Activated effector memory CD4-positive, alpha-beta T cell treated with anti-CD3 and anti-CD28 coated beads, Interleukin-2, amount 50 U/mL, for 16 hours (primary cell): ENCODE measurements around the gene WDR26.
"Not testable (repeated sequence)": the region's sequence is repeated elsewhere in the genome, so short reads cannot be mapped to it uniquely, and the experiment has no call there.

Source experiments
- DNase-seq: peaks from one replicate; pipeline ENCODE4 v3.0.0-alpha.2; 2020

The WDR26 gene

GRCh38 chr1:224392411-224393249, 42.0 kb downstream of the WDR26 start:
- no peak for DNase-seq

DNA sequence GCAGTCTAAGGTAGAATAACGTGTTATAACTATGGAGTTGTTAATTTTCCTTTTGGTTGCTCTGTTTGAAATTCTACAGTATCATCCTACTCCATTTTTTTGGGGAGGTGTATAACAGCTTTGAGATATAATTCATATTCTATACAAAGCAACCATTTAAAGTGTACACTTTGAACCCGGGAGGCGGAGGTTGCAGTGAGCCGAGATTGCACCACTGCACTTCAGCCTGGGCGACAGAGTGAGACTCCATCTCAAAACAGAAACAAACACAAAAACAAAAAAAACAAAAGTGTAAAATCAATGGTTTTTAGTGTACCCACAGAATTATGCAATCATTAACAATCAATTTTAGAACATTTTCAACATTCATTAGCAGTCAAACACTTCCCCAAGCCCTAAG, 44.1 kb downstream of the WDR26 start:
- no peak for DNase-seq

DNA sequence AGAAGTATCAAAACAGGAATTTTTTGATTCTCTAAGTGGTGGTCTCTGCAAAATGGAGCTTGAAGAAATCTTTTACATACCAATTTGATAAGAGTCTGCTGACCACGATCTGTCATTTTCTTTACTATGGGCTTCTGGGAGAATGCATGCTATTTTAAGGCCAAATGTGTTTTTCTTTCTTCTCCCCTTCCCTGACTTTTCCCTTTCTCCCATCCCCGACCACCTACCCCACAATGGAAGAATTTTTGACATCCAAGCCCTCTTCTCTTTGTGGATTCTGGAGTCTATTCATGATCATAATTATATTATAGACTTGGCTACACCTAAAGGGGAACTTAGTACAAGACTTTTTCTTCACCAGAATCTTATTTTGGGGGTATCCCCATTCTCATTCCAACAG, 46.7 kb downstream of the WDR26 start:
- DNase-seq = no peak

GRCh38 chr1:224387302-224387912, 47.2 kb downstream of the WDR26 start:
- DNase-seq = no peak

GRCh38 chr1:224383218-224383617, 51.4 kb downstream of the WDR26 start:
- DNase-seq = no peak

GRCh38 chr1:224381880-224382548, 52.6 kb downstream of the WDR26 start:
- no peak for DNase-seq

GRCh38 chr1:224380003-224380402, 54.6 kb downstream of the WDR26 start:
- peak; percentile 79 for DNase-seq

- no peak for DNase-seq
These were observed 55.6 kb downstream of the WDR26 start for GRCh38 chr1:224378855-224379631.

- DNase-seq = no peak
These were observed 57.0 kb downstream of the WDR26 start for GRCh38 chr1:224377676-224378006.

DNA sequence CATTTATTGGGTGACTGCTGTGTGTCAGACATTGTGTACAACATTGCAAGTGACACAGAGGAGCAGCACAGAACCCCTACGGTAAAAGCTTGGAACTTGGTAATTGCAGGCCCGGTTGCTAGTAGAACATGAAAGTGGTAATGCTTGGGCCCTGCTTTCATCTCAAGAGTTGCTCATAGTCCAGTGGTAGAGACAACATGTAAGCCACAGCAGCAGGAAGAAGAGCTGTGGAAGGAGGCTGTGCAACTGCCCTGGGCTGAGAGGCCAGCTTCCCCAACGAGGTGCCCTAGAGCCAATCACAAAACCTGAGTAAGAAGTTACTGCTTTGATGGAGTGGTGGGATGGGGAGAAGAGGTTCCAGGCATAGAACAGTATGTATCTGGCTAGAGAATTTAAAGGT, 59.5 kb downstream of the WDR26 start:
- DNase-seq = no peak

DNA sequence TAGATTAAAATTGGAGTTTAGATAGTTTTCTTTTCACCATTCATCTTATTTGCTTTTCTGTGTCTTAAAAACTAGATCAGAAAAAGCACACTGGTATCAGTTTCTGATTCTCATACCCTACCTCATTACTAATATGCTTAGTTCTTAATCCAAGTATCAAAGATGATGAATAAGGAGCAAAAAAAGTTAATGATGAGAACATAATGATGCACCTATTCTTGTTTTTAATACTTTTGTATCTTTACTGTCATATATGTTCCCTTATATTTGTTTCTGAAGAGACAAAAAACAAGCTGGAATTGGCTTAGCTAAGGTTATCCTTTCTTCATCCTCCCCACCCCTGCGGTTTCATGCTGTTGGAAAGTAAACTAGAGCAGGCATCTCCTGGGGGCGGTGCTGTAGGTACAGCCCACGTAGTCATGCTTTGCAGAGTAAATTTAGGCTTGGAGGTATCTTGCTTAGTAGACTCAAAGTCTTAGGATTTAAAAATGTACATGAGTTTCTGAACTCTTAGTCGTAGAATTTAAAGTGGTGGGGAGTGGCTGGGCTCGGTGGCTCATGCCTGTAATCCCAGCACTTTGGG, 61.5 kb downstream of the WDR26 start:
- no peak for DNase-seq

GRCh38 chr1:224368409-224368808, 66.2 kb downstream of the WDR26 start:
- no peak for DNase-seq

DNA sequence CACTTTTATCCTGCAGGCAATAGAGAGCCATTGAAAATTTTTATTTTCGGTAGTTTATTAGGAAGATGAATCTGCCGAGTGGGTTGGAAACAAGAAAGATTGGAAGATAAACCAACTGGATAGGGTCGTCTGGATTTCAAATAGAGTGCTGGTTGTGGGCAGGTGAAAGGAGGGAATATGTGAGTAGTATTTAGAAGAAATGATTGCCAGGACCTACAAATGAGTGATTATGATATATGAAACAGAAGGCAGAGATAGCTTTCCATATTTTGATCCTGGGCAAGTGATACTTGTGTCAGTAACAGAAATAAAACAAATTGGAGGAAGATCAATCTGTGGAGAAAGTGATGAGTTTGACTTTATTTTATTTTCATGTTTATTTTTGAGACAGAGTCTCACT, 75.4 kb downstream of the WDR26 start:
- DNase-seq = no peak

GRCh38 chr1:224358237-224358636, 76.4 kb downstream of the WDR26 start:
- DNase-seq = no peak

DNA sequence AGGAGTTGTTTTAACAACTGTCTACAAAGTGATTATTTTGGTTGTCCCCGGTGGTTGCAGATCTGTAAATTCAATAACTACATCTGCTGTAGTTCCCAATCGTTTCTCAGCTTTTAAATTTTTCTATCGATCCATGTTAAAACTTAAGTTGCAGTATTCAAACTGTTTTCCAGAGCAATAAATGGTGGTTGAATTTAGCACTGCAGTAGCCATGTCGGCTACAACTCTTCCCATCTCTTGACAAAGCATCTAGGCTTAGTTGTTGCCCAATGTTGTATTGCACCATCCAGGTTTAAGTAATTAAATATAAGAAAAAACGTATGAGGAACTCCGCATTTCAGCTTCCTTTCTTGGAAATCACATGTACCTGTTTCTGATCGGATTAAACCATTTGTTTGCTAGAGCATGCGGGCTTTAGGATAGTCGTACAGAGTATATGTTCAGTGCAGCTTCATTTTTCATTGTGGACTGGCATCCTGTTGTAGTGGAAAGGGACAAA, 76.9 kb downstream of the WDR26 start:
- no peak for DNase-seq

- peak; percentile 96 for DNase-seq
These were observed 77.6 kb downstream of the WDR26 start, which contains the start of gene CNIH4 for GRCh38 chr1:224356685-224357625. Gene CNIH4 (plus strand): TSS chr1:224356879. CDS start chr1:224356925, 46 bp downstream.

GRCh38 chr1:224353975-224354925, 80.3 kb downstream of the WDR26 start:
- no peak for DNase-seq

DNA sequence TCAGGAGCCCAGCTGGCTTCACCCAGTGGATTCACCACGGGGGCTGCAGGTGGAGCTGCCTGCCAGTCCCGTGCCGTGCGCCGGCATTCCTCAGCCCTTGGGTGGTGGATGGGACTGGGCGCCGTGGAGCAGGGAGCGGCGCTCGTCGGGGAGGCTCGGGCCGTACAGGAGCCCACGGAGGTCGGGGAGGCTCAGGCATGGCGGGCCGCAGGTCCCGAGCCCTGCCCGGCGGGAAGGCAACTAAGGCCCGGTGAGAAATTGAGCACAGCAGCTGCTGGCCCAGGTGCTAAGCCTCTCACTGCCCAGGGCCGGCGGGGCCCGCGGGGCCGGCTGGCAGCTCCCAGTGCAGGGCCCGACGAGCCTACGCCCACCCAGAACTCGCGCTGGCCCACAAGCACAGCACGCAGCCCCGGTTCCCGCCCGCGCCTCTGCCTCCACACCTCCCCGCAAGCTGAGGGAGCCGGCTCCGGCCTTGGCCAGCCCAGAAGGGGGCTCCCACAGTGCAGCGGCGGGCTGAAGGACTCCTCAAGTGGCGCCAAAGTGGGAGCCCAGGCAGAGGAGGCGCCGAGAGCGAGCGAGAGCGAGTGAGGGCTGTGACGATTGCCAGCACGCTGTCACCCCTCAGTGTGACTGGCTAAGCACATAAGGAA, 82.0 kb downstream of the WDR26 start:
- not testable (repeated sequence) for DNase-seq

DNA sequence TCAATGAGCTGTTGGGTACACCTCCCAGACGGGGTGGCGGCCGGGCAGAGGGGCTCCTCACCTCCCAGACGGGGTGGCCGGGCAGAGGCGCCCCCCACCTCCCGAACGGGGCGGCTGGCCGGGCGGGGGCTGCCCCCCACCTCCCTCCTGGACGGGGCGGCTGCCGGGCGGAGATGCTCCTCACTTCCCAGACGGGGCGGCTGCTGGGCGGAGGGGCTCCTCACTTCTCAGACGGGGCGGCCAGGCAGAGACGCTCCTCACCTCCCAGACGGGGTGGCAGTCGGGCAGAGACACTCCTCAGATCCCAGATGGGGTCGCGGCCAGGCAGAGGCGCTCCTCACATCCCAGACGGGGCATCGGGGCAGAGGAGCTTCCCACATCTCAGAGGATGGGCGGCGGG, 84.9 kb downstream of the WDR26 start:
- not testable (repeated sequence) for DNase-seq

DNA sequence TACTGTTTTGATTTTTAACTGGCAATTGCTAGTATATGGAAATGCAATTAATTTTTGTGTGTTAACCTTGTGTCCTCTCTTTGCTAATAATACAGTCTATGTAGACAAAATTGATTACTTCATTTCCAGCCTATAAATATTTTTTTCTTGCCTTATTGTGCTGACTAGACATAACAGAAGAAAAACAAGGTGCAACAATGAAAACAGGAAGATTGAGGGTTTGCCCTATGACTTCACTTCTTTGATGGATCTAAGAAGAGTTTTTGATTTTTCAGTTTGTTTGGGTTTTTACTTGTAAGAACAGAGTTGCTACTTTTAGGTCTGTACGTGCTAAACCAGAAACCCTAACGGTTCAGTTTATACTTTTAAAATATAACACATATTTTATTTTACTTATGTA, 86.5 kb downstream of the WDR26 start:
- DNase-seq = no peak
